Lower leg skin (tissue), 3 donors: ENCODE measurements around the gene HOXB2.

ENCODE experiments used
- POLR2A ChIP-seq, 2 donors: fragments of 450-650 bp; IDR thresholded peaks; one replicate each; pipeline ENCODE4 v1.6.1; 2016 to 2017; ENCODE audit warnings: antibody characterized with exemption in 2 of 2, mild to moderate bottlenecking in 1 of 2, moderate library complexity in 1 of 2
- TF ChIP-seq, protein P1 (sequence below), 3 donors: fragments of 450-650 bp; IDR thresholded peaks; one replicate each; pipeline ENCODE4 v1.5.1; 2016; ENCODE audit warnings: antibody characterized with exemption in 3 of 3, mild to moderate bottlenecking in 3 of 3, moderate library complexity in 2 of 3

DNA sequence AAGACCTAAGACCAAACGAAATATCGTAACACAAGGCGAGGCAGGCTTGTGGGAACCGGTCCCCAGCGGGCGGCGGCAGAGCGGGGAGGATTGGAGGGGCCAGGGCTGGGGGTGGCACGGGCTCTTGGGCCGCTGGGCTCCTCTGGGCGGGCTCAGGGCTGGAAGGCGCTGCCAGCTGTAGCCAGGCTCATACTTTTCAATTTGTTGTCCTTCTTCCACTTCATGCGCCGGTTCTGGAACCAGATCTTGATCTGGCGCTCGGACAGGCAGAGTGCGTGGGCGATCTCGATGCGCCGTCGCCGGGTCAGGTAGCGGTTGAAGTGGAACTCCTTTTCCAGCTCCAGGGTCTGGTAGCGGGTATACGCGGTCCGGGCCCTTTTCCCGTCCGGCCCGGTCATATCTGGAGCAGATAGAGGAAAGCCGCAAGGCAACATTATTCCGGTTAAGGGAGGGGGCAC, 47.2 kb upstream of the HOXB2 start:
- TF ChIP-seq, protein P1, sequence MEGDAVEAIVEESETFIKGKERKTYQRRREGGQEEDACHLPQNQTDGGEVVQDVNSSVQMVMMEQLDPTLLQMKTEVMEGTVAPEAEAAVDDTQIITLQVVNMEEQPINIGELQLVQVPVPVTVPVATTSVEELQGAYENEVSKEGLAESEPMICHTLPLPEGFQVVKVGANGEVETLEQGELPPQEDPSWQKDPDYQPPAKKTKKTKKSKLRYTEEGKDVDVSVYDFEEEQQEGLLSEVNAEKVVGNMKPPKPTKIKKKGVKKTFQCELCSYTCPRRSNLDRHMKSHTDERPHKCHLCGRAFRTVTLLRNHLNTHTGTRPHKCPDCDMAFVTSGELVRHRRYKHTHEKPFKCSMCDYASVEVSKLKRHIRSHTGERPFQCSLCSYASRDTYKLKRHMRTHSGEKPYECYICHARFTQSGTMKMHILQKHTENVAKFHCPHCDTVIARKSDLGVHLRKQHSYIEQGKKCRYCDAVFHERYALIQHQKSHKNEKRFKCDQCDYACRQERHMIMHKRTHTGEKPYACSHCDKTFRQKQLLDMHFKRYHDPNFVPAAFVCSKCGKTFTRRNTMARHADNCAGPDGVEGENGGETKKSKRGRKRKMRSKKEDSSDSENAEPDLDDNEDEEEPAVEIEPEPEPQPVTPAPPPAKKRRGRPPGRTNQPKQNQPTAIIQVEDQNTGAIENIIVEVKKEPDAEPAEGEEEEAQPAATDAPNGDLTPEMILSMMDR (IDR thresholded peaks at IDR 0.05) = no peak
- no peak for TF ChIP-seq POLR2A (IDR thresholded peaks at IDR 0.05)
